ENCODE measurements around the gene OTULIN.

Gene OTULIN

DNA sequence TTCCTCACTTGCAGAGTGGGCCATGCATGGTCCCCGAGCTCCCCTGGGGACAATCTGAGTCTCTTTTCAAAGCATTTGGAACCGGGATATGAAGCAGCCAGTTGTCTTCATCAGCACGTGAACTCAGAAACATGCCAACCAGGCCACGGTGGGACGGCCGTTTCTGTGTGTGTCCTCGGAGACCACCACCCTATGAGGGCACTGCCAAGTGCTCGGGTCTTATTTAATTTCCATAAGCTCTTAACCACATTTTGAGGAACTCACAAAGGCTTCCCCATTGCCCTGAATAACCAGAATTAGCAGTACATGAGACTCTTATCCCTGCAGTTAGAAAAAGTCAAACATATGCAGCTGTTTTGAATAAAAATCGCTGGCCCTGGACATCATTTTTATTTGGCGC lies 60.1 kb downstream of the OTULIN start:
- no peak for DNase-seq

DNA sequence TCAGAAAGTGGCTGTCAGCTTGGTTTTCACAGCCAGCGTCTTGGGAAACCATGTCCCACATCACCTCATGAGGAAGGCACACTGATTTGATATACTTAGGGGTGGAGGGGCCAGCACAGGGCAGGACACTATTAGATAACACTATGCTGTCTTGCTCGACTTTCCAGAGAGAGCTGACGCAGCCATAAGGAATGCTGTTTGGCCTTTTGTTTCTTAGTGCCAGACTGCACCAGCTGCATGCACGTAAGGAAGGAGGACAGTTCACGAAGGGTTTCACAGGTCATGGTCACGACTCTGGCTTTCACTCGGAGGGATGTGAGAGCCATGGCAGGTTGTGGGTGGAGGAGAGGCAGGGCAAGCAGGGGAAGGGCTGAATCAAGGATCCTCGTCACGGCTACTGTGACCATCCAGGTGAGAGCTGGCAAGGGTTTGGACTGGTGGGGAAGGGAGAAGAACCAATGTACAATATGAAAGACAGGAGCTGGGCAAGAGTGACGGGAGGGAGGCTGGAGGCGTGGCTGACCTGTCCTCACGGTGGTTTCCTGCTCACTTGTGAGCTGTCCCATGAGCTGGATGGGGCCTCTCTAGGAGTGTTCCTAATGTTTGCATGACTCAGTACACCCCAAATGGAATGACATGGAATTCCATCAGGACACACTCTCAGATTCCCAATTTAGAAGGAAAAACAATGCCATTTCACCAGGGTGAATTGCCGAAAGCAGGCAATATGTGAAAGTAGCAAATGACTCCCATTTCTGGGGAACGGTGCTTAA lies 61.7 kb downstream of the OTULIN start:
- DNase-seq: no peak

DNA sequence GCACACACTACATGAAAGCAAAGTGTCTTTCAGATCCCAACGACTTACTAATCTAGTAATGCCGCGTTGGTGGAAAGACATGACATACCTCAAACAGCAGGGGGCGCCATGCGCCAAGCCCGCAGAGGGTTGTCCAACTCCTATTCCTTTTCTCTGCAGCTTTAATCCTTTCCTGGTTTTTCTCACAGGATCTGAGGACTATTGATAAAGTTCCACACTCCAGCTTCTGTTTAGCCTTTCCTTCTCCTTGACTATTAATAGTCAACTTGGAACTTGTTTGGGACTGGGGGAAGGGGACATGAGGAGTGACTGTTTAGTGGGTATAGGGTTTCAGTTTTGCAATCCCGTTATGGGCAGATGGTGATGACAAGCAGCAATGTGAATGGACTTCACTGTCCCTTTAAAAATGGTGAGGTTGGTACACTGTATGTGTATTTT lies 62.9 kb downstream of the OTULIN start:
- DNase-seq: no peak

DNA sequence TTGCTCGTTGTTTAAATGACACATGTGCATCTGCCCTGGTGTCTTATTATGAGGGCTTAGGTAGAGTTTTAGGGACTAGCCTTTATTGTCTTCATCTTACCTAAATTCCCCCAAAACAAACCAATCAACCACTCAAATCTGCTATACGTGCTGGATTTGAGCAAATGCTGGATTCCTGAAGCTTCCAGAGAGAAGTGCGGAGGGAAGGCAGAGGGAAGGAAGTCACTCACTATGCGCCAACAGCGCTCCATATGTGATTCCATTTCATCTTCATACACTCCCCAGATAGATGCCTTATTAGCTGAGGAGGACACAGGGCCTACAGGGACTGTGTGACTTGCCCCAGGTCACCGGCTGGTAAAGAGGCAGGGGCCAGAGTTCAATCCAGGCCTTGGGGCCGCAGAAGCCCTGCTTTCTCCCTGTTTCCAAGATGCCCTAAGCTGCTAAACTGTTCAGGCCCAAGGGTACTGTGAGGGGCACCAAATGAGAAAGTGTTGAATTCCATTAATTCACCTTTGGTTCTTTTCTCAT lies 63.5 kb downstream of the OTULIN start:
- DNase-seq: no peak

DNA sequence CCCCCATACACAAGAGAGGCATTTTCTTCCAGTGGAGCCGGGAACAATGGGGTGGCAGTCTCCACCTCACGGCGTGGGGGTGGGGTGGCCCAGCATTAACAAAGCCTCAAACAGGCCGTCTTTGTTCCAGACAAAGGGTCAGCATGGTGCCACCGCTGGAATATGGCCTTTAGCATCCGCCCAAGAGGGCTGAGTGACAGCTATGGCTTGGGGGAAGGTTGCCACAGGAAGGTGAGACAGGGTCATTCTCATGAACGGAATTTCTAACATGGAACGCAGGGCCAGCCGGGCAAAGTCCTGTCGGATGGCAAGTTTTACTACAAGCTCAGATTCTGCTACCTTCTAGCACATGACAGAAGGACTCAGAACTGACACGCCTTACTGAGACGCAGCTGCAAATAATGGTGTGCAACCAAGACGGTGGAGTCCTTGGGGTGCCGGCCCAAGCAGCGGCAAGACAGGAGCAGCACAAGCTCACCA lies 64.0 kb downstream of the OTULIN start:
- no peak for DNase-seq

DNA sequence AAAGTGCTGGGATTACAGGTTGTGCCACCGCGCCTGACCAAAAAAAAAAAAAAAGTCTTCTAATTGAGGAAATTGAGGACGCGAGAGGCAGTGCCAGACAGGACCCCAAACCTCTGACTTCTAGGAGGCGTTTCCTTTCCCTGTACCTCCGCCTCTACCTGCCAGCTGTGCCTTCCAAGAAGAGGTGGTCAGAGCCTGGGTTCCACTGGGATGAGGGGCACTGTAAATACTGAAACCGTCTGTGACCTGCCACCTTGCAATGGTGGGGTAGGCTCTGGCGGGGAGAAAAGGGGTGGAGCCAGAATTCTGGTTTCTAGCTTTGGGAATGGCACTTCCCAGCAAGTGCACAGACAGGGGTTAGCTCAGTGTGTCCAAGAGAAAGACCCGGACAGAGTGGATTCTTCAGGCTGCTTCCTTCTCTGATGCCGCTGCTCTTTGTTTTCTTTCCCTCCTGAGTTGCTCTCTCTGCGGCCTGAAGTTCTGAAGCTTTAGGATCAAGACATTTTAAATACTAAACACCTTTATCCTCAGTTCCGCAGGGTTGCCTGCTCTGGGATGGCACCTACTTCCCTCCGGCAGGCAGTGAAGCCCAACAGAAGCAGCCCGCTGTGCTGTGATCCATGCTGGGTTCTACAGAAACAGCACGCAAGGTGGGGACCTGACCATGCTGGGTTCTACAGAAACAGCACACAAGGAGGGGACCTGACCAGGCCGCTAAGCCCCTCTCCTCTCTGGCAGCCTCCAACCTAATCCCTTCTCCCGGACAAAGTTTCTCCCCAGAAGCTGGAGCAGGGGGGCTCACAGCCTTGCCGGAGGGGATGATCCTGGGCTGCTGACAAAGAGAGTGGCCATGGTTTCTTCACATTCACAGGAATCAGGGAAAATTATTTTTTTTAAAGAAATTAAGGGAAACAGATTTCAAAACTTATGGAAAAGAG lies 65.2 kb downstream of the OTULIN start:
- DNase-seq: no peak

DNA sequence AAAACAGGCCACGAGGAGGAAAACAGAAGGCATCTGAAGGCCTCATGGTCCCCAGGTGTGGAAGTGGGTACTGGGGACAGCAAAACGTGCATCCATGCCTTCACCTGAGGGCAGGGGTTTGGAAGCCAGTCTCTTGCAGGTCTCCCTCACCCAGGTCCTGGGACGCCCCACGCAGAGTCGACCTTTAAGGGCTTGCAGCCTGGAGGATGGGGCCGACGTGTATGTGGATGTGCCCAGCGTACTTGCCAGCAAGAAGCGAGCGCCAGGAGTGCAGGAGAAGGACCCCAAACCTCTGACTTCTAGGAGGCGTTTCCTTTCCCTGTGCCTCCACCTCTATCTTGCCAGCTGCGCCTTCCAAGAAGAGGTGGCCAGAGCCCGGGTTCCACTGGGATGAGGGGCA lies 65.9 kb downstream of the OTULIN start:
- DNase-seq: no peak

DNA sequence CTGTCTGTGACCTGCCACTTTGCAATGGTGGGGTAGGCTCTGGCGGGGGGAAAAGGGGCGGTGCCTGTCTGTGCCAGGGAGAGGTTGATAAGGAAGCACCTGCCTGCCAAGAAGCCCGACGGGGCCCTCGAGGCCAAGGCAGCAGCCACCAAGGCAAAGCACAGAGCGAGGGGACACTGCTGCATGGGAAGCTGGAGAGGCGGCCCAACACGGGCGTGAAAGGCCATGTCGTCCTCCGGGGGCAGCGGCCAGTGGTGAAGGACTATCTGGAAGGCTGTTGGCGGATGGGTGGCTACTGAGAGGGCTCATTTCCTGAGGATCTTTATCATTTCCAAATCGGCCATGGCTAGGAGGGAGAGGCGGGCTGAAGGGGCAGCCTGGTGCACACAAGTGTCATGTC lies 66.4 kb downstream of the OTULIN start:
- no peak for DNase-seq

DNA sequence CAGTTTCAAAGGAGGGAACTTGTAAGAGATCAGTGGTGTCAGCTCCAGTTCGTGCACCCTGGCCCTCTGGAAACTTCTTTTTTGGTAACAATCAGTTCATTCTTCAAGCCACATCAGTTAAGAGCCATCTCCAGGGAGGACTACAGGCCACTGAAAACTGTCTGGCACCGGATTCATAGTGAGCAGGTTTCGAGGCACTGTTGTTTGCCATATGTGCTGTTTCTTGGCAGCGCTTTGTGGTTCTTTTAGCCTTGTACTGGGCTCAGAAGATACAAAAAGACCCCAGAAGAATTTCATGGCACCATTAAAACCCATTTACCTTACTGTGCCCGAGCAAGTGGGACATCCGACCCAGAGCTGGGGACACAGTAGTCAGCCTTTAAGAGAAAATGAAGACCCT lies 68.5 kb downstream of the OTULIN start:
- no peak for DNase-seq

DNA sequence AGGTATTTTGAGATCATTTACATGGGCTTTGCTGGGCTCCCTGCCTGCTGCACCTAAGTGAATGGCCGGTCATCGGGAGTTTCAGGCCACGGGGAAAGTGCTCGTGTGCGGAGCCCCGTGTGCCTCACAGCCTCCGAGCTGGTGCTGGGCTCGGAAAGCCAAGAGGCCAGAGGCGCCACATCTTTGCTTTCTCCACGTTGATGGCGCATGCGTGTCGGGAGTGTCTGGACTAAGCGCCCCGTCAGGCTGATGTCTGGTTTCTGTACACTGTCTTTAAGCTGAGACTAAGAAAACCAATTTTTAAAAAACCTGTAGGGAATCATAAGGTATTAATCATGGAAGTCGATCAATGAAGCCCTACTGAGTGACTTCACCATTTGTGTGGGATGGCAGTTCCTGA lies 69.1 kb downstream of the OTULIN start:
- no peak for DNase-seq

DNA sequence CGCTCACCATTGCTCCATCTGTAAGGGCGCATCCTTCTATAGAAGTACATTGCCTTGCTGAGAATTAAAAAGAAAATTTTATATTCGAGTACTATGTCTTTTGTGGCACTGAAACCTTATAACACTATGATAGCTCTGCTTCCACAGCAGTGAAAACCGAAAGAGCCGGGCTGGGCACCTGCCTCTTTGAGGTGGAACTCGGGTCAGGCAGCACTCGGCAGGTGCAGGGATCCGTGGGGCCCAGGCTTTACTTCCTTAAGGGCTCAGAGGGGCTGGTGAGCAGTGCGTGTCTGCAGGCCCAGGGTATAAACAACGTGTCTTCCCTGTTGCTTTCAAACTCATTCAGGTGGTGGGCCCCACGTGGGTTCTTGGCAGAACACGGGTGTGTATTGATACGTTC lies 69.9 kb downstream of the OTULIN start:
- DNase-seq: no peak

DNA sequence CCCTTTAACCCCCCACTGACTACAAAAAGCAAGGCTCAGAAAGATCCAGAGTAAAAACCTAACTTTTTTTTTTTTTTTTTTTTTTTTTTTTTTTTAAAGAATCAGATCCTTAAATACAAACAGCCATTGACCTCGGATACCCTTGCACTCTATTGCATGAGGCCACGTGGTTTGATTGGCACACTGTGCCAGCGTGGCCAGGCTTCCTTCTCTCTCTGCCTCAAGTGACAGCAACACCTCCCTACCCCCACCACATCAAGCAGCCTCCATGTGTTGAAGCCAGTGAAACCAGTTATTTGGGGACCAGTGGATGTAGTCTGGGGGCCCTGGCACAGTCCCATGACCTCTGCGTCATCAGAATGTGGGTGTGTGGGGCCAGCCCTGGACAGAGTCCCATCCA lies 71.4 kb downstream of the OTULIN start:
- DNase-seq: no peak

DNA sequence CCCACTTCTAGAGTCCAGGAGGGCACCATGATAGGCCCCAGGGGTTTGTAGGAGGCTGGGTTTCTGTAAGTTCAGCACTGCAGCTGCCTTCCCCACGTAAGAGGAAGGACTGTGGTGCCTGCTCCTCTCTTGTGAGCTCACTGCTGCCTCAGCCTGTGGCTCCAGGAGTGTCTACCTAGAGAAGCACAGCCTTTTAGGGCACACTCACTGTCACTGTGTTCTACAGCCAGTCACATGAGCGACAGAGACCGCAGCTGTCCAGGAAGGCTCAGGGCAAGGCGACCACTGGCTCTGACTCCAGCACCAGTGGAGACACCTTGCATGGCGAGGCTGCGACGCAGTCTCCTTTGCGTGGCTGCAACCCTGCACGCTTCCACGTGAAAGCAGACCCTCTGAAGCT lies 72.8 kb downstream of the OTULIN start:
- DNase-seq: no peak

DNA sequence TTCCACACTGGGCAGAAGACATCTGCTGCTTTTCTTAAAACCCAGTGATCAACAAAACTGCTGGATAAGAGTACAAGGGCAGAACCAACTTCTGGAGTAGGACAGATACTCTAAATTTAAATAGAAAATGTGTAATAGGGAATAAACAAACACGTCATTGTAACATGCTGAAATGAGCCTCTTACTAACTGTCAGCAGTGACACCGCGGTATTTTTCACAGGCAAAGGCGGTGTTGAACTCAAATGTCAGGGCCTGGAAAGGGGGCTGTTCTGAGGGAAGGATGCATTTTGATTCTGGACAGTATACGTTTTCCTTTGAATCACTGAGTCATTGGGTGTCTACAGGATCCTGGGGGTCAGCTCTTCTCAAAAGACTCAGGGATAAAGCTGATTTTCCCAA lies 73.5 kb downstream of the OTULIN start:
- DNase-seq: no peak

DNA sequence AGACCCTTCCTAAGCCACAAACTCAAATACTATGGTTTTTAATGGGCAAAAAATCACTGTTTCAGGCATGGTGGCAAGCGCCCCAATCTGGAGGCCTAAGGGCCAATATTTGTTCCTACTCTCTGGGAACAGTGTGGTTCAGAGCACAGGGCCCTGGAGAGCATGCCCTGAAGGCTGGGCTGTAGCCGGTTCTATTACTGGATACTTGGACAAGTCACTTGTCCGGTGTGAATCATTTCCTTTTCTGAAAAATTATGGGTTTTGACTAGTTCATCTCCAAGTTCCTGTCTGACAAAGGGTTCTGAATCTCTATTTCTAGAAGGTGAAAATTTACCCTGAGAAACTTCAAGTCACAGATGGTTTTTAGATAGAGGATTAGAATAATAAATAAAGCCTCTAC lies 75.0 kb downstream of the OTULIN start:
- no peak for DNase-seq

DNA sequence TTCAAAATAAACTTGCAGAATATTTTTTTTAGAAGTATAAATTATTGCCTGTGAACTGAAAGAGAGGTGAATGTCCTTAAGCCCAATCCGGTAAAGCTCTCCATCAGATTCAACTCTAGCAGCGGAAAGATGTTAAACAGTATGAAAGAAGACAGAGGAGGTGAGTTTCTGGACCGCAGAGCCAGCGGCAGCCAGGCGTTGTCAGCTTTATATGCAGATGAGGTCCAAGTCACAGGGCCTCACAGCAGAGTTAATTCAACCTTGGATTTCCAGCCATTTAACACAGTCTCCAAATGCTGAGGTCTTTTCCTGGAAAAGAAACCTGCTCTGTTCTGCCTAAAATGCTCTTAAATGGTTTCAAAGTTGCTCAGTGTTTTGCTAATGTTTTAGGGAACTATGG lies 75.5 kb downstream of the OTULIN start:
- no peak for DNase-seq

DNA sequence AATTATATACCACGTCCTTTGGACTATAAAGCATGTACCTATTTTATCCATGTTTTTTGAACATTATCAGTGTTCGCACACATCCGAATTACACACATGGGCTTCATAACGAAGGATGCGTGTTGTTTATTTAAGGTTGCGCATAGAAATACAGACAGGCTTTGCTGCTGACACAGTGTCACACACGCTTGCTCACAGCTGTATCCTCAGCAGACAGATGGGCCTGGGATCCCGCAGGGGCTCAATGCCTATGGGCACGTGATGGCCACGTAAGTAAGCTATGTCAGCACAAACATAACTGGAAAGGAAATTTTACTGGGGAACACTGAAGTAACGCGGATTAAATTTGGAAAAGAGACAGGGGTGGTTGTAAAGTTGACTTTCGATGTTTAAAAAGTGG lies 76.6 kb downstream of the OTULIN start:
- DNase-seq: no peak

DNA sequence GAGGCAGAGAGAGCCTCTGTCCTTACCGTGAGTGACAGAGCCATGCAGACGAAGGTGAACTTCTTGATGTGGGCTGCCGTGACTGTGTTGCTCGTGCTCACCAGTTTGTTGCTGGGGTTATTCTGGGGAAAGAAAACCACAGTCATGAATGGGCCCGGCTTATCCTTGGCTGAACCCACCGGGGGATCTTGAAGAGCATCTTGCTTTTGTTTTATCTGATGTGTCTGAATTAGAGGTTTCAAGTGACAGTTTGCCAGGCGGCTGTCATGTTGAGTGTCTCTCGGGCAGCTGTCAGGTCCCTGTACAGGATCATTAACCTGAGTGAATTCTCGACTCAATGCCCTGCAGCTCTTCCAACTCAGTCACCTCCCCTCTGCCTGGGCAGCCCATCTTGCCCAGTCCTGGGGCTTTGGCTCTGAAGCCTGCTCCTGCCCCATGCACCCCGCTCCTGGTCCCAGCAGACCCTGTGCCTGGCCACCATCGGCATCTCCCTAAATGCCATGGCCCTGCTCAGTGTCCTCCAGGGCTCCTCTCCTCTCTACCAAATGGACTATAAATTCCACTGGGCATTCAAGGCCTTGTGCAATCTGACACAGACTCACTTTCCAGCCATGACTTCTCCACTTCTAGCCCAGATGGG lies 77.4 kb downstream of the OTULIN start:
- peak; percentile 35 for DNase-seq

DNA sequence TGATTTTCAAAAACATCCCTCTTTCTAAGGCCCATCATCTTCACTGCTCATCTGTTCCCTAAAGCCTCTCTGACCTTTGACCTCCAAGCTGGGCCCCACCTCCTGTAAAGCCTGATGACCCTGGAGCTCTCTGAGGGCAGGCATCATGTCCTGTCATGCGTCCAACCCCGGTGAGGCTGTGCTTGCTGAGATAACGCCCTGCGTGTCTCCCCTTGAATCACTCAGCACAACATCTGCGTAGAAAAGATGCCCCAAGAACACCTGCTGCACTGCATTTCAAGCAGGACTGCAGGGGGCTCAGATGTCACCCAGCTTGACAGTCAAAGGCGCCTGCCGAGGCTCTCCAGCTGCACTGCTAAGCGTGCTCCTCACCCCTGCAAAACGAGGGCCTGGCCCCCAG lies 78.0 kb downstream of the OTULIN start:
- DNase-seq: no peak

DNA sequence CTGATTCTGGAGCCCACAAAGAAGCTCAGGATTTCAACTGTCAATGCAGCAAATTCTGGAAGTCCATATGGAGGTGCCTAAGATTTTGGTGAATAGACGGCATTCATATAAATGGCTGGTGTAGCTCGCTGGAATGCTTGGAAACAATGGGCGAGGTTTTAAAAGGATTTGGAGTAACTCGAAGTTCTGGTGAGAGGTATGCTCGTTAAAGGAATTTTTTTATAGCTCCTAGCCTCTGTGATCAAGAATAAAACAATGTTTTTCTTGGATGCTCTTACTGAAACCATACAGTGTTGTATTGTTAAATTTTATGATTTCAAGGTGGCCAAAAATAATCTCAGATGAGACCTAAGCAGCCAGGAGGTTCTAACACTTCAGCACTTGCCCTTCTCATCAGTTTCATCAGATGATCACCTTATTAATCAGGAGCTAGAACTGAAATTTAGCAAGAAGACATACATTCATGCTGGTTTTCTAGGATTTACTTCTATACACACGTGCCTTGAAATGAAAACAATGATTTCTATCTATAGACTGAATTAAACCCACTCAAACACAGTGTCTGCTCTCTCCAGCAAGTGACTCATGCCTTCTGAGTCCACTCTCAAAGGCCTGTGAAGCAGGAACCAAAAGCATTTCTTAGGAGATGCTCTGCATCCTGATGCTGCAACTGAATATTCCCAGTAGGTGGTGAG lies 79.2 kb downstream of the OTULIN start:
- DNase-seq: no peak

DNA sequence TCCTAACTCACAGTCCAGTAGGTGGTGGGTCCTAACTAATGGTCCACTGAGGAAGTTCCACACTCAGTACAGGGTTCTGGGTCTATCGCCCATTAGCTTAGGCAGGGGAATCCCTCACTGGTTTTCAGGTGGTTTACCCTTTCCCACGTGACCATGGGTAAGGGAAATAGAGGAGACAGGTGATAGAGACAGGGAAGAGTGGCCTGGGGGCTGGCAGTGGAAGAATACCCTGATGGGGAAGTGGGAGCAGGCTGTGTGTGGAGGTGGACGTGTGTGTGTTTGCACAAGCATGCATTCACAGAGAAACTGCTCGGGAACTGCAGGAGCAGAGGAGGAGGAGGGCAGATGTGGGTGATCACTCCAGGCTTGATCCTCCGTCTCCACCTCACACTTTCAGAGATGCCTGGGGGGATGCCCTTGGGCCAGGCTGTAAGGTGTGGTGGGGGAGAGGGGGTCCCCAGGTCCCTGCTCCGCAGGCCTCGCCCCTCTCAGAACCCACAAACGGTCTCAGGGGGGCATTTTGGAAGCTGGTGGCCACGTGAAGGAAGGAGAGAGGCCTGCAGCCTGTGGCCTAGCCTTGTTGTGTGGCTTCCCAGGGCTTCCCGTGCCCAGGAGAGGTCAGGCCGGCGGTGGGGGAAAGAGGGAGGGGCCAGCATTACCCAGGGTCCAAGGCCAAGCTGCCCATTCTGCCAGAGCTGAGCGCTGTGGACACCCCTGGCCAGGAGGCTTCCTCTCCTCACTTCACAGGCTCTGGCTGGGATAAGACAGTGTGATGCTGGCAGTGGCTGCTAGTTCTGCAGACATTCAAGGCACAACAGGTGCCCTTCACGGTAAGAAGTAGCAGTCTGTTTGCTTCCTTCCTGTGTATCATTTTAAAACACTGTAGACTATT lies 80.0 kb downstream of the OTULIN start:
- DNase-seq: no peak

DNA sequence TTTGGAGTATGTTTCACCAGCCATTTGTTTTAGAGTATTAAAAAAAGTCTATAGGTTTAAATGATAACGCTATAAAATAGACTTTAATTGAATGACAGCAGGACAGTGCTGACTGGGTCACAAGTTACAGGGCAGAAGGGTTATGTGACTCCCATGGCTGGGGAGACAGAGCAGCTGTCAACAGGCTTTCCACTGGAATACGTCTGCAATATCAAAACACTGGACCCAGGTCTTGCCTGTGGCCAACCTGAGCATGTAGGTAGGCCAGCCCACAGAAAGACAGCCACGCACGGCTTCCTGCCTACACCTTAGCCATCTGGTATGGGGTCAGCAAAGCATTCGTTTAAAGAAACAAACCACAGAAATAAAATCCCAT lies 80.7 kb downstream of the OTULIN start:
- DNase-seq: no peak

Measured in DMS79 (cell line).